DMS53 (cell line): Measurements from ENCODE around the gene YOD1.

Source experiments
- DNase-seq: peaks from one replicate; lab custom pipeline; 2025; lab: John Stamatoyannopoulos, UW

The YOD1 gene

GRCh38 chr1:207051191-207051943 is at the start of gene YOD1:
Gene YOD1 (minus strand): TSS chr1:207051208. CDS start chr1:207051030, 178 bp downstream.
- peak; percentile 95 for DNase-seq

DNA sequence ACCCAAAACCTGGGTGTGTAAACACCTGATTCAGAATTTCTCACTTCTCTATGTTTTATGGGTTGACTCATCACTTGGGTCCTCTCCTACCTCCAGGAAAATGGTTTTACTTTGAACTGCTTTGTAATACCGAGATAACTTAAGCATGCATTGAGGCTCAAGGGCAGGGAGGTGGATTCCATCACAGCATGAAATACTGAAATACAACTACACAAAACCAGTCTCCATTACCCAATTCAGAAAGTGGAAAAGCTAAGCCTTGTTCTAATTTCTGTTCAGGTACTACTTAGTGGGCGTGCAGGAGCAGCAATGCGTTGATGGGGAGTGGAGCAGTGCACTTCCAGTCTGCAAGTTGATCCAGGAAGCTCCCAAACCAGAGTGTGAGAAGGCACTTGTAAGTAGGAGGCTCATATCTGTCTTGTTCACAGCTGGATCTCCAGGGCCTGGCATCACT is 46.9 kb upstream of the YOD1 start:
- no peak for DNase-seq

- DNase-seq, result no peak
Observed at GRCh38 chr1:207093944-207094343, 42.9 kb upstream of the YOD1 start.

DNA sequence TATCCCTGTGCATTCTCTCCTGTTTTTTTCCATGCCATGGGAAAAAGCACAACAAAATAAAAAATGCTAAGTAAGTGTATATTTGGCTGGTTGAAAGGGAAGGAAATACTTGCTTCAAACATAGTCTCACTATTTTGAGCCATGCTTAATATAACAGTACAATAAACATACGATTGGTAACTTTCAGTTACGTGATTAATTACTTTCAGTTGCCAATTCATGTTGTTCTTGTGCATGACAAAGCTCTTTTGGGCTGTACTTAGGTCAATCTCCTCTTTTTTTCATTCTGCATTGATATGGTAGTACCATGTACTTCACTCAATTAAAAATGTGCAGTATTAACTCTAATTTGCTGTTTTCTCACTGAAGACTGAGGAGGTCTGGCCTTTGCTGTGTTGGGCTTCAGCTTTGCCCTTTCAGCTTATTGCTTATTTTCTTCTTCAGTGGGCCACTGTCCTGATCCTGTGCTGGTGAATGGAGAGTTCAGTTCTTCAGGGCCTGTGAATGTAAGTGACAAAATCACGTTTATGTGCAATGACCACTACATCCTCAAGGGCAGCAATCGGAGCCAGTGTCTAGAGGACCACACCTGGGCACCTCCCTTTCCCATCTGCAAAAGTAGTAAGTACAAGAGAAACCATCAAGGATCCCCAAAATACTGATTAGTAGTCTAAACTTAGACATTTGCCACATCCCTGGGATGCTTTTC is 40.3 kb upstream of the YOD1 start:
- peak; percentile 11 for DNase-seq

GRCh38 chr1:207089627-207090355 is 38.8 kb upstream of the YOD1 start:
- no peak for DNase-seq

DNA sequence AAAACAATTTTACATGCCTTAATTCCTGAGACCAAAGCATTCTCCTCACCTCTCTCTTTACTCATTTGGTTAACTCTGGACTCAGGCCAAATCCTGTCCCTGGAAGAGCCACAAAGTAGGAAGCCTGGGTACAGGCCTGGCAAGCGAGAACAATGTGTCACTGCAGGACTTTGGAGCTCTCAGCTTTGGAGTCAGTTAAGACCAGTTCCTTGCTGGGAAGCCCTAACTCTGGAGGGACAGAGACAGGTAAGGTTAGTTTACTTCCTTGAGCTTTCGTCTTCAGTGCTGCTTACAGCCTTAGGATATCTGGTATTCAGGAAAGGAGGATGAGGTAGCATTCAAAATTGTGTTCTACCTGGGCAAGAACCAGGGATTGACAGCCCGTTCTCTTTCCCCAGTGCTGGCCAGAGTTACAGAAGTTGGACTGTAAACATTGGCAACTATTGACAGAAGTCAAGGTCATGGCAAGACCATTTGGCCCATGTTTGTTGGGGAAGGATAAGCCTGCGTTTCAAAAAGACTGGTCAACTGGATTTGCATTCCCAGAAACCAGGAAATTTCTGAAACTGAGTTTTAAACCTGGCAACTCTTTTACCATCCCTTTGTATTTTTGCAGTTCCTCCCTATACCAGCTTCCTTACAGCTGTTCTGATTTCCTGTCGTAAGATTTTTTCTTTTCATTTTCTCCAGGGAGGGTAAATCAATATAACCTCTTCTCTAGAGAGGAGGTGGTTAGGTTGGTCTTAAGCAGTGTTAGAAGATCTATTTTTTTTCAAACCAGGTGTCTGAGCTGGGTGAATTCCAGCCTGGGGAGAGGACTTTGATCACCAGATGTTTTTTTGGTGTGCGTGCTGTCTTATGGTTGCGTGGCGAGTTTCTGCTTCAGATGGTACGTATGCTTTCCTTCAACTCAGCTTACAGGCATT is 38.0 kb upstream of the YOD1 start, which contains the start of gene C4BPB:
Gene C4BPB, plus strand, starts transcription at position 160 of the 926 bp plus-strand sequence. Its CDS starts 672 bp downstream, at position 832.
- peak; percentile 84 for DNase-seq

DNA sequence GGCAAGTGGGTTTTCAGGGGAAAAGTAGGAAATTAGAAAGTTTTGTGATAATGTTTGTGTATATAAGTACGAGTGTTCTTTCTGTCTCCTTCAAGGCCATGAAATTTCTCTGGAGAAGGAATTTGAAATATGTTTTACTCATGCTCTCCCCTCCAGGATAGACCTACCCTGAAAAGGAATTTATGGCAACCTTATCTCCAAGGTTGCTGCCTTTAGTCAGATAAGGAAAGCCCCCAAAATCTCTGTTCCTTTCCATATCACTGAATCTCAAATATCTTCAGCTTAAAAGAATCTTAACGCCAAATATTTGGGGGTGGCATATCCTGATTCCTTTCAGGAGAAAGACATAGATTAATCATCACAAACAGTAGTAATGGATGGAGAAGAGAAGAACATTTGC is 37.2 kb upstream of the YOD1 start:
- no peak for DNase-seq

DNA sequence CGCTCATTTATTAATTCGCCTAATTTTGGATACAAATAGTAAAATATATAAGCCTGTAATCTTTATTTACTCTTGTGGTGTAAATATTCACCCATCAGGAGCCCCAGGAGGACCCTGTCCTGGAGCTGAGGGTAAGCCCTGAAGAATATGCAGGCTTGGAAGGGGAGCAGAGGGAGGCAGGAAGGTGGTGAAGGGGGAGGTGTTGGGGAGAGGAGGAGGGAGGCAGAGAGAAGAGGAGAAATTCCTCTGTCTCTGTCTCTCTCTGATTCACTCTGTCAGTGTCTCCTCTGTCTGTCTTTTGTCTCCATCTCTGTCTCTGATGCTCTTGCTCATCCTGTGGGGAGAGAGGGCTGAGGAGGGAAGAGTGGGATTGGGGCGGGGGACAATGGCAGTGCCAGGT is 34.9 kb upstream of the YOD1 start:
- no peak for DNase-seq

DNA sequence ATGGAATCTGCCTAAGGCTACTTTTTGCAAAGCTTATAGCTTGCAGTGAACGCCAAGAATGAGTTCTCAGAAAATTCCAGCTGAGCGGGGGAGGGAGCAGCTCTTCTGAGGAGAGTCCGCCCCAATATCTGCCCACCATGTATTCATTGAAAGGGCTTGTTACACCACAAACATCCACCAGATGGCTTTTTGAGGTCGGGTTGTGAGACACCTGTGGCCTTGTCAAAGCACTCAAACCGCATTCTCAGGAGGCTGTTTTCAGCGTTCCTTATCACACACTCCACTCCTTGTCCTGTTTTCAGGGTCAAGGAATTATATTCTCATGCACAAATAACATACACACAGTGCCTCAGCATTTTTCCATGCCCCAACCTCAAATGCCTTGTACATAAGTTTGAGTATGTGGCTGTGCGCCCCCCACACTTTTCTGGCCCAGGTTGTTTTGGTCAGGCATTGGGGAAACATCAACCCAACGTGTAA is 33.7 kb upstream of the YOD1 start:
- DNase-seq, result peak; percentile 89

DNA sequence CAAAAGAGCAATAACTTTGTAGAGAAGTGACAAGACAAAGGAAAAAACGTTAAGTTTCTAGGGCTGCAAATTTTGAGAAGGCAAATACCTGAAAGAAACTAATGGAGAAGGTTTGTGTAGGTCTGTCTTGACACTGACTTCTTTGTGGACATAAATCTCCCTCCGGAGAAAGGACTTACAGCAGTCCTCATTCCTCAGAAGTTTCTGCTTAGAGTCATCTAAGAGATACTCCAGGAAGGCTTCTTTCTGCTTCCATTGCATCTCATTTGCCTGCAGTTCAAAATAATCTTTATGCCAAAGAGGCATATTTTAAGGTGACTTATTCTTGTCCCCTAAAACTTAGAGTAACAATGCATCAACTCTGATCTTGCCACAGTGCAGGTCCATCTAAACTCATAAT is 33.2 kb upstream of the YOD1 start:
- no peak for DNase-seq

- DNase-seq, result no peak
Observed at GRCh38 chr1:207081806-207082205, 30.8 kb upstream of the YOD1 start.

- peak; percentile 34 for DNase-seq
Observed at GRCh38 chr1:207081088-207081487, 30.1 kb upstream of the YOD1 start.

DNA sequence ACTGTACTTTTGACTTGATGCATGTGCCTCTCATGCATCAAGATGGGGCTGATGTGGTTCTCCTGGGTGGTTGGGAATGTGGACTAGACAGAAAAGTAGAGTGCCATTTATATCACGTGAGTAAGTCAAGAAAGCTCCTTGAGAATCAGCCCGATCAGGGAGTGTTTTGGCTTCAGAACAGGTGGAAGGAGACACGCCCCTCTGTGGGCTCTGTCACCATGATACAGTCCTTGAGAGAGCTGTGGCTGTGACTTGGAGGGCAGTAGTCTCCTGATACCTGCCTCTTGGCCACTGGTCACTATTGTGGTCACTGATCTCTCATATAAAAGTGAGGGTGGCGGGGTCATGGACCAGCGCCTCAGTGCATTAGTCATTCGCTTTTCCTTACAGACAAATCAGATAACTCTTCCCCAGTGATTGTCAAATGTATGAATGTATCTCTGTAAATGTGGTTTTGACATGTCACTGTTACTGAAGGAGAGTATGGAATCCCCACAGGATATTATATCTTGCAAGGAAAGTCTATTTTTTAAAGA is 28.8 kb upstream of the YOD1 start:
- DNase-seq, result no peak

GRCh38 chr1:207078578-207079132 is 27.6 kb upstream of the YOD1 start:
- no peak for DNase-seq

- peak; percentile 83 for DNase-seq
Observed at GRCh38 chr1:207077470-207078377, 26.7 kb upstream of the YOD1 start.

DNA sequence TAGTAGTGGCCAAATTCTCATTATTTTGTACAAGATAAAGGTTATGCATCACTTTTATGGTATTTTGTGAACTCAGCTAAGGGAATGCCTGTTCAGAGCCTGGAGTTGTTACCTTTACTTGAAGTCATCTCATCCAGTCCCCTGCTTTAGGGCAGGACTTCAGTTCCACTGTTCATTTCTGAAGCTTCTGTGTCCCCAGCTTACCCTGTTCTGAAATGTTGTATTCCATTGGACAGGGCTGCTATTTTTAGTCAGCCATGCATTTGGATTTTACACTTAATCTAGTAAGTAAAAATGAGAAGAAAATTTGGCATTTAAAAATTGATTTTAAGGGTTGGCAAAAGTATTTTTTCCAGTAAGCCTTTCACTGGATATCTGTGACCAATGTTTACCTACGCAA is 26.0 kb upstream of the YOD1 start:
- DNase-seq, result no peak

- no peak for DNase-seq
Observed at GRCh38 chr1:207076181-207076955, 25.4 kb upstream of the YOD1 start.

DNA sequence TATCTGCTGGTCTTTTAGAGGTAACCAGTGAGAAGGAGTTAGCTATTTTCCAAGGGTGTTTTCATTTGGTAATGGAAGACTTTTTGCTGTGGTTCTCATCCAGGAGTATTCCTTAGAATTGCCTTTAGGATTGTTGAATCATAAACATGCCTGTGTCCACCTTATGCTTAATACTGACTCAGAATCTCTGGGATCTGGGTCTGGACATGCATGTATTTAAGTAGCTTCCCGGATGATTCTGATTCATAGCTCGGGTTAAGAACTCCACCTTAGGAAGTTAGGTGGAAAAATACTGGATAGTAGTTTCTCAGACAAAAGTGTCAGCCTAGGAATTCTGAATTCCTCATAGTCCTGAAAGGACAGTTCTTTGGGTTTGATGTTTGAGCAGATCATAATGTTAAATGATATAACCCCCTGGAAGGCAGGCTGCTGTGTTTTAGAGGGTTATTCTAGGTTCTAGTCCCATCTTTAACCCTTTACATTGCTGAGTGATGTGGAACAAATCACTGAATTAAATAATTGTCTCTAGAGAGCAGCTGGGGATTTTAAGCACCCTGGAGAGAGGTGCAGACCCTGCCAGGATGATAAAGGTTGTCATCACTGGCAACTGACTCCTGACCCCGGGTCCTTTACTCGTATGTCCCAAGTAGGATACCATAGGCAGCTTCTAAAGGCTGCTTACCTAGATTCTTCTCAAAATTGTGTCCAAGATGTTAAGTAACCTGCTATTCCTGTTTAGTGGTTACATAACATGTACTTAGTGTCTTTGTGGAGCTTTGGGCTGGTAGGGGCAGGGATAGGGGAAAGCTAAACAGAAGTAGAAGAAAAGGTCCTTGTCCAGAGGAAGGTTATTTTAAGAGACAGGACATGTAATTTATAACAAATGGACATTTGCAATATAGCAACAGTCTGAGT is 23.2 kb upstream of the YOD1 start:
- DNase-seq, result no peak
